H1 (cell line): ENCODE measurements around the gene SLC25A5. TPM values are rescaled to one million over a fixed set of nuclear protein-coding genes. Genes with fewer than 3 reads are reported as not detected.

Experiments
- ATF3 ChIP-seq: IDR thresholded peaks from 2 replicates; pipeline ENCODE4 v1.6.1; 2011; ENCODE audit warnings: low read depth, mild to moderate bottlenecking, low read length; ENCODE audit not compliant: insufficient read depth
- BACH1 ChIP-seq: IDR thresholded peaks from 2 replicates; pipeline ENCODE4 v1.6.1; 2012; ENCODE audit warnings: low read length, improper control_type of control experiment
- CHD1 ChIP-seq: IDR thresholded peaks from 2 replicates; pipeline ENCODE4 v1.6.1; 2012; ENCODE audit warnings: low read depth, low read length, improper control_type of control experiment
- GABPA ChIP-seq: IDR thresholded peaks from 2 replicates; pipeline ENCODE4 v1.6.1; 2011; ENCODE audit warnings: mild to moderate bottlenecking, low read length, moderate library complexity, borderline replicate concordance; ENCODE audit not compliant: insufficient read depth
- SIN3A ChIP-seq, 2 experiments: IDR thresholded peaks in 1 of 2; conservative IDR thresholded peaks in 1 of 2; 2 replicates each; pipeline ENCODE4 v1.6.1; 2011 to 2012; ENCODE audit warnings: low read length in 2 of 2, improper control_type of control experiment in 1 of 2, low read depth in 1 of 2, mild to moderate bottlenecking in 1 of 2
- polyA plus RNA-seq, 7 experiments: library from polyadenylated mRNA; depleted of rRNA in 3 of 7; stranded (reverse) in 5 of 7; unstranded in 2 of 7; fragments of >200 nt in 5 of 7; fragments of 200-250 nt in 2 of 7; gene quantifications; 1 replicate in 5 of 7; 2 replicates in 1 of 7; 4 replicates in 1 of 7; pipeline versions ENCODE4 v1.2.1 to v1.2.3, GENCODE V29; 2011 to 2013; ENCODE audit warnings: missing spikeins in 2 of 7, mixed read lengths in 2 of 7
- total RNA-seq: library from RNA; stranded (reverse); fragmentation: NEBNext Ultra II Directional; extraction: Animal tissue kit (Norgen Biotek cat#: 25700); gene quantifications from 2 replicates; pipeline ENCODE4 v1.2.1, GENCODE V29; 2021

Gene SLC25A5
- total and polyA plus RNA-seq, 2 of the 8 experiments (the other 6 are each of a cell fraction or from before 2014, with no cell fraction given), result 512 to 727 TPM

GRCh38 chrX:119475389-119476101 lies 7.3 kb downstream of the SLC25A5 start (continued):
- TF ChIP-seq ATF3 (no peak), GABPA (no peak), CHD1 (no peak), BACH1 (no peak), SIN3A (conservative IDR thresholded peaks at IDR 0.05 in 1 of 2, IDR thresholded peaks at IDR 0.05 in 1 of 2; ENCODE audit: low read depth in 1 of 2, low read length in 2 of 2) (no peak)
